Measurements from ENCODE around the gene KLHDC2. TPM values are rescaled to one million over a fixed set of nuclear protein-coding genes. Genes with fewer than 3 reads are reported as not detected.
"Not testable (repeated sequence)": the region's sequence is repeated elsewhere in the genome, so short reads cannot be mapped to it uniquely, and the experiment has no call there.

The KLHDC2 gene
- total RNA-seq, 1 donor = 74.1 TPM

GRCh38 chr14:49768301-49769121 lies 558 bp downstream of the KLHDC2 start:
- no peak for TF ChIP-seq CTCF (IDR thresholded peaks at IDR 0.05; ENCODE audit: insufficient read depth, low read length)
- peak; percentile 58 for DNase-seq (ENCODE audit: low read depth)

GRCh38 chr14:49769171-49769570 lies 1.2 kb downstream of the KLHDC2 start:
- DNase-seq (ENCODE audit: low read depth) = peak; percentile 63
- TF ChIP-seq CTCF (IDR thresholded peaks at IDR 0.05; ENCODE audit: insufficient read depth, low read length) = no peak
- peak overlapping the region; percentile 80 for H3K4me3 ChIP-seq (ENCODE audit: low read depth, low read length)

More at GRCh38 chr14:49768301-49769121, 558 bp downstream of the KLHDC2 start:
- peak overlapping the region; percentile 80 for H3K4me3 ChIP-seq (ENCODE audit: low read depth, low read length)

GRCh38 chr14:49769581-49770211 lies 1.7 kb downstream of the KLHDC2 start:
- no peak for TF ChIP-seq CTCF (IDR thresholded peaks at IDR 0.05; ENCODE audit: insufficient read depth, low read length)
- peak overlapping the region; percentile 80 for H3K4me3 ChIP-seq (ENCODE audit: low read depth, low read length)
- no peak for DNase-seq (ENCODE audit: low read depth)

GRCh38 chr14:49770212-49770817 lies 2.4 kb downstream of the KLHDC2 start:
- no peak for TF ChIP-seq CTCF (IDR thresholded peaks at IDR 0.05; ENCODE audit: insufficient read depth, low read length)
- H3K4me3 ChIP-seq (ENCODE audit: low read depth, low read length) = peak overlapping the region; percentile 4
- DNase-seq (ENCODE audit: low read depth) = no peak

- not testable (repeated sequence) for H3K4me3 ChIP-seq (ENCODE audit: low read depth, low read length); DNase-seq (ENCODE audit: low read depth)
Observed at GRCh38 chr14:49771691-49772090, 3.7 kb downstream of the KLHDC2 start.

GRCh38 chr14:49774106-49774505 lies 6.2 kb downstream of the KLHDC2 start:
- DNase-seq (ENCODE audit: low read depth) = no peak
- no peak overlapping the region for H3K4me3 ChIP-seq (ENCODE audit: low read depth, low read length)
- no peak for TF ChIP-seq CTCF (IDR thresholded peaks at IDR 0.05; ENCODE audit: insufficient read depth, low read length)

- TF ChIP-seq CTCF (IDR thresholded peaks at IDR 0.05; ENCODE audit: insufficient read depth, low read length) = no peak
- no peak for DNase-seq (ENCODE audit: low read depth)
- H3K4me3 ChIP-seq (ENCODE audit: low read depth, low read length) = no peak overlapping the region
Observed at GRCh38 chr14:49778421-49778820, 10.5 kb downstream of the KLHDC2 start.

- DNase-seq (ENCODE audit: low read depth); H3K4me3 ChIP-seq (ENCODE audit: low read depth, low read length): not testable (repeated sequence)
Observed at GRCh38 chr14:49781040-49781439, 13.1 kb downstream of the KLHDC2 start.

Measured in fibroblast of the aortic adventitia (primary cell).